ENCODE data around the gene RTF2. TPM values are rescaled to one million over a fixed set of nuclear protein-coding genes. Genes with fewer than 3 reads are reported as not detected.
A peak's percentile ranks its signal among the peaks of the same experiment; 100 is the strongest.
"Not testable (repeated sequence)": the region's sequence is repeated elsewhere in the genome, so short reads cannot be mapped to it uniquely, and the experiment has no call there.

The RTF2 gene
- total RNA-seq, 1 experiment from 2014 or later = 171 TPM

- Histone ChIP-seq H3K36me3 (no peaks in the 10 kb centered on the region), H3K27me3 (no peaks in the 10 kb centered on the region), H3K9me3 (peaks cover 11% of the 10 kb centered on the region), H3K4me3 (no peak overlapping the region)
- no peak for DNase-seq
Observed at GRCh38 chr20:56552911-56553629, 84.6 kb downstream of the RTF2 start.

GRCh38 chr20:56554869-56555268, 86.4 kb downstream of the RTF2 start:
- Histone ChIP-seq H3K9me3 (peaks cover 3% of the 10 kb centered on the region), H3K4me3 (no peak overlapping the region), H3K36me3 (no peaks in the 10 kb centered on the region), H3K27me3 (no peaks in the 10 kb centered on the region)
- DNase-seq = peak; percentile 86

GRCh38 chr20:56558968-56559367, 90.5 kb downstream of the RTF2 start:
- peaks cover 3% of the 10 kb centered on the region for H3K9me3 ChIP-seq
- no peak overlapping the region for H3K4me3 ChIP-seq
- no peak for DNase-seq
- H3K27me3 ChIP-seq = no peaks in the 10 kb centered on the region
- H3K36me3 ChIP-seq = no peaks in the 10 kb centered on the region

- not testable (repeated sequence) for H3K36me3 ChIP-seq, H3K4me3 ChIP-seq, H3K27me3 ChIP-seq, H3K9me3 ChIP-seq
- DNase-seq = peak; percentile 65
Observed at GRCh38 chr20:56564526-56564925, 96.1 kb downstream of the RTF2 start.

GRCh38 chr20:56565511-56565910, 97.1 kb downstream of the RTF2 start:
- 0 out of 2 replicates have a peak, but pooled peaks cover 3% of the 10 kb centered on the region for H3K9me3 ChIP-seq
- no peaks in the 10 kb centered on the region for H3K36me3 ChIP-seq
- DNase-seq = no peak
- no peak overlapping the region for H3K4me3 ChIP-seq
- H3K27me3 ChIP-seq = no peaks in the 10 kb centered on the region

GRCh38 chr20:56566621-56567020, 98.2 kb downstream of the RTF2 start:
- no peak for DNase-seq
- no peak overlapping the region for H3K4me3 ChIP-seq
- H3K36me3 ChIP-seq = no peaks in the 10 kb centered on the region
- H3K9me3 ChIP-seq = 0 out of 2 replicates have a peak, but pooled peaks cover 4% of the 10 kb centered on the region
- H3K27me3 ChIP-seq = no peaks in the 10 kb centered on the region

Other genes starting within 250 kb of the RTF2 start
- not detected in 2 replicates for gene MC3R, start 219.9 kb upstream of the RTF2 start, total RNA-seq (2014; rRNA removed; shearing (Covaris generic); ENCODE audit: low replicate concordance)
- 12.2 and 14.0 TPM in 2 replicates for gene FAM210B, start 109.7 kb upstream of the RTF2 start, total RNA-seq (2014; rRNA removed; shearing (Covaris generic); ENCODE audit: low replicate concordance)
- gene AURKA, start 76.4 kb upstream of the RTF2 start, total RNA-seq (2014; rRNA removed; shearing (Covaris generic); ENCODE audit: low replicate concordance) = 86.4 and 130 TPM in 2 replicates
- gene CSTF1, start 76.0 kb upstream of the RTF2 start, total RNA-seq (2014; rRNA removed; shearing (Covaris generic); ENCODE audit: low replicate concordance) = 68.6 and 135 TPM in 2 replicates
- 0.07 and 0.25 TPM in 2 replicates for gene CASS4, start 56.4 kb upstream of the RTF2 start, total RNA-seq (2014; rRNA removed; shearing (Covaris generic); ENCODE audit: low replicate concordance)
- gene FAM209A, start 56.1 kb downstream of the RTF2 start, total RNA-seq (2014; rRNA removed; shearing (Covaris generic); ENCODE audit: low replicate concordance) = not detected in 2 replicates
- not detected in 2 replicates for gene FAM209B, start 64.6 kb downstream of the RTF2 start, total RNA-seq (2014; rRNA removed; shearing (Covaris generic); ENCODE audit: low replicate concordance)
- 1.6 and 2.6 TPM in 2 replicates for gene TFAP2C, start 160.7 kb downstream of the RTF2 start, total RNA-seq (2014; rRNA removed; shearing (Covaris generic); ENCODE audit: low replicate concordance)

All from MG63 (cell line).